Measurements from ENCODE around the gene UTRN.

The UTRN gene

DNA sequence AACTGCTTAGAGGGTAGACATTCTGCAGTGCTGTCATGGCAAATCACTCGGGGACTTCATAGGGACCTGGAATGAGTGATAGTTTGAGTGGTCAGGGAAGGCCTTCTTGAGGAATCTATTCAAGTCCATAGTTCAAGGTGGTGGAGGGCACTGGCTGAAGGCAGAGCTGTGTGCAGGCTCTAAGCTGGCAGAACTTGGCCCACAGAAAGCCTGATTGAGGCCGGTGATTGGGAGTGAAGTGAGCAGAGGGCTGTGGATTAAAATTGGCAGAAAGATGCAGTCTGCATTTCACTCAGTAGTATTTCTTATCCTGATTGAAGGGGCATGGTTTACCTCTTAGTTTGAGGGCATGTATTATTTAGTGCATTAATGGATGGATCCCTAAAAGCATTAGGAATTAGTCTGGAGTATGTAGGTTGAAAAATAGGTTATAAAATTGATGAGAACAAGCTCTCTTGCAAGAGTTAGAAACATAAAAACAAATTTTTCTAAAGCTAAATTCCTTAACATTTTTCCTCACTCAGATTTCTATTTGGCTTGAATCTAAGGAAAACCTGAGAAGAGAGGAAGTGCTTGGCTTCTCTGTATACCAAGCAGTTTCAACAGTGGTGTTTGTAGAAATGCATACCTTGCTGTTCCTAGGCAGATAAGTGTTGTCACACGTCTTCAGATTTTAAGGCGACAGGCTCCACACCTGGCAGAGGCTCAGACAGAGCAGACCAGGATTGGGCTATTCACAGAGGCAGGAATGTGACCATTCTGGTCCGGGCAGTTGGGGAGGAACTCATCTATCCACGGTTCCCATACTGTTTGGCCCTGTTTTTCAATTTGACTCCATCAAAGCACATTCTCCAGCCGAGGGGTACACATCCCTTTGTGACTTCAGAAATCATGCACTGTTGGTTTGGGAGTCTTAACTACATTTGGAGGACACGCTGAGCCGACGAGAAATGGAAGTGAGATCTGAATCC is 45.2 kb downstream of the UTRN start:
- Histone ChIP-seq H3K4me2 (ENCODE audit: low read depth, low read length) (no peak overlapping the region; the same call in 1 of the 2 replicates), H3K9ac (ENCODE audit: low read length) (no peak overlapping the region), H3K4me3 (ENCODE audit: low read length) (no peak overlapping the region), H3K9me3 (replicated peaks; ENCODE audit: insufficient read depth, low read length) (no peaks in the 10 kb centered on the region), H3K27me3 (replicated peaks; ENCODE audit: insufficient read depth, low read length) (no peaks in the 10 kb centered on the region), H3F3A (ENCODE audit: insufficient read depth, low read length) (peaks cover 10% of the 10 kb centered on the region), H3K36me3 (replicated peaks; ENCODE audit: insufficient read depth, low read length) (no peaks in the 10 kb centered on the region), H2AFZ (ENCODE audit: low read length) (no peak overlapping the region), H3K79me2 (ENCODE audit: low read length) (no peaks in the 10 kb centered on the region), H4K20me1 (ENCODE audit: insufficient read depth, low read length) (no peaks in the 10 kb centered on the region), H3K4me1 (ENCODE audit: low read length) (peaks cover 20% of the 10 kb centered on the region), H3K9me2 (replicated peaks; ENCODE audit: insufficient read depth, low read length) (no peaks in the 10 kb centered on the region), H3K27ac (ENCODE audit: low read length) (no peak overlapping the region)
- TF ChIP-seq EZH2 (optimal IDR thresholded peaks at IDR 0.05; ENCODE audit: low read depth, low read length), result no peak
- TF ChIP-seq EZH2phosphoT487 (IDR thresholded peaks at IDR 0.05; ENCODE audit: low read length), result no peak
- TF ChIP-seq, protein P1, sequence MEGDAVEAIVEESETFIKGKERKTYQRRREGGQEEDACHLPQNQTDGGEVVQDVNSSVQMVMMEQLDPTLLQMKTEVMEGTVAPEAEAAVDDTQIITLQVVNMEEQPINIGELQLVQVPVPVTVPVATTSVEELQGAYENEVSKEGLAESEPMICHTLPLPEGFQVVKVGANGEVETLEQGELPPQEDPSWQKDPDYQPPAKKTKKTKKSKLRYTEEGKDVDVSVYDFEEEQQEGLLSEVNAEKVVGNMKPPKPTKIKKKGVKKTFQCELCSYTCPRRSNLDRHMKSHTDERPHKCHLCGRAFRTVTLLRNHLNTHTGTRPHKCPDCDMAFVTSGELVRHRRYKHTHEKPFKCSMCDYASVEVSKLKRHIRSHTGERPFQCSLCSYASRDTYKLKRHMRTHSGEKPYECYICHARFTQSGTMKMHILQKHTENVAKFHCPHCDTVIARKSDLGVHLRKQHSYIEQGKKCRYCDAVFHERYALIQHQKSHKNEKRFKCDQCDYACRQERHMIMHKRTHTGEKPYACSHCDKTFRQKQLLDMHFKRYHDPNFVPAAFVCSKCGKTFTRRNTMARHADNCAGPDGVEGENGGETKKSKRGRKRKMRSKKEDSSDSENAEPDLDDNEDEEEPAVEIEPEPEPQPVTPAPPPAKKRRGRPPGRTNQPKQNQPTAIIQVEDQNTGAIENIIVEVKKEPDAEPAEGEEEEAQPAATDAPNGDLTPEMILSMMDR (IDR thresholded peaks at IDR 0.05; ENCODE audit: low read length), result no peak
- no peak for DNase-seq

- TF ChIP-seq, protein P1 (IDR thresholded peaks at IDR 0.05; ENCODE audit: low read length), result no peak
- TF ChIP-seq EZH2phosphoT487 (IDR thresholded peaks at IDR 0.05; ENCODE audit: low read length) (no peak), EZH2 (optimal IDR thresholded peaks at IDR 0.05; ENCODE audit: low read depth, low read length) (no peak)
- H3K4me2 ChIP-seq (ENCODE audit: low read depth, low read length), result no peak overlapping the region
- H3K9me3 ChIP-seq (replicated peaks; ENCODE audit: insufficient read depth, low read length), result no peaks in the 10 kb centered on the region
- no peak overlapping the region for H3K9ac ChIP-seq (ENCODE audit: low read length)
- peaks cover 31% of the 10 kb centered on the region for H3K4me1 ChIP-seq (ENCODE audit: low read length)
- H3K79me2 ChIP-seq (ENCODE audit: low read length), result no peaks in the 10 kb centered on the region
- peaks cover 21% of the 10 kb centered on the region for H3F3A ChIP-seq (ENCODE audit: insufficient read depth, low read length)
- H3K4me3 ChIP-seq (ENCODE audit: low read length), result no peak overlapping the region
- H3K36me3 ChIP-seq (replicated peaks; ENCODE audit: insufficient read depth, low read length), result no peaks in the 10 kb centered on the region
- no peaks in the 10 kb centered on the region for H3K27me3 ChIP-seq (replicated peaks; ENCODE audit: insufficient read depth, low read length)
- H2AFZ ChIP-seq (ENCODE audit: low read length), result no peak overlapping the region
- H3K27ac ChIP-seq (ENCODE audit: low read length), result no peak overlapping the region
- H3K9me2 ChIP-seq (replicated peaks; ENCODE audit: insufficient read depth, low read length), result no peaks in the 10 kb centered on the region
- DNase-seq, result no peak
- H4K20me1 ChIP-seq (ENCODE audit: insufficient read depth, low read length), result no peaks in the 10 kb centered on the region
Measured at GRCh38 chr6:144331491-144331969, 46.4 kb downstream of the UTRN start.

DNA sequence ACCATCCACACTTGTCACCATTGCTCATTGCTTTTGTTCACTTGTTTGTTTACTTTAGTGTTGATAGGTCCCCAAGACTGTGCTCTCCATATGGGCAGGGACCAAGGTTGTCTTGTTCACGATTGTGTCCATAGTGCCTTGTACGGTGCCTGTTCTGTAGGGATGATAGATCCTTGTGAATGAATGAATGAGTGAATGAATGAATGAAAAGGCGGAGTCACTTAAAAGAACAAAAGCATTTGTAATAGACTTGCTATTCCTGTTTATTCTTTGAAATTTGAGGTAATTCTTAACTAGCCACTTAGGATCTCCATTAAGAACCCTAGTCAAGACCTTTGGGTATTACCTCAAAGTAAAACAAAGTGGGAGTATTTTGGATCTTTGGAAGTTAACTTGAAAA is 47.0 kb downstream of the UTRN start:
- H3K4me3 ChIP-seq (ENCODE audit: low read length), result no peak overlapping the region

More for the DNA sequence above, 47.0 kb downstream of the UTRN start:
- Histone ChIP-seq H3K27ac (ENCODE audit: low read length) (no peak overlapping the region), H3K4me1 (ENCODE audit: low read length) (peaks cover 35% of the 10 kb centered on the region), H3K79me2 (ENCODE audit: low read length) (no peaks in the 10 kb centered on the region), H3K4me2 (ENCODE audit: low read depth, low read length) (no peak overlapping the region), H3K36me3 (replicated peaks; ENCODE audit: insufficient read depth, low read length) (no peaks in the 10 kb centered on the region), H4K20me1 (ENCODE audit: insufficient read depth, low read length) (no peaks in the 10 kb centered on the region), H3K9me3 (replicated peaks; ENCODE audit: insufficient read depth, low read length) (no peaks in the 10 kb centered on the region), H3K27me3 (replicated peaks; ENCODE audit: insufficient read depth, low read length) (no peaks in the 10 kb centered on the region), H2AFZ (ENCODE audit: low read length) (no peak overlapping the region), H3K9me2 (replicated peaks; ENCODE audit: insufficient read depth, low read length) (no peaks in the 10 kb centered on the region), H3F3A (ENCODE audit: insufficient read depth, low read length) (peaks cover 21% of the 10 kb centered on the region), H3K9ac (ENCODE audit: low read length) (no peak overlapping the region)
- no peak for DNase-seq
- TF ChIP-seq EZH2phosphoT487 (IDR thresholded peaks at IDR 0.05; ENCODE audit: low read length) (no peak), EZH2 (optimal IDR thresholded peaks at IDR 0.05; ENCODE audit: low read depth, low read length) (no peak)
- TF ChIP-seq, protein P1 (IDR thresholded peaks at IDR 0.05; ENCODE audit: low read length), result no peak
